H1 (cell line): ENCODE measurements around the gene LPCAT3.

Experiments used
- GTF2F1 ChIP-seq: IDR thresholded peaks from 2 replicates; pipeline ENCODE4 v1.6.1; 2012; ENCODE audit warnings: low read depth, low read length, improper control_type of control experiment, borderline replicate concordance
- NANOG ChIP-seq: IDR thresholded peaks from 2 replicates; pipeline ENCODE4 v1.6.1; 2011; ENCODE audit warnings: low read length, low read depth, mild to moderate bottlenecking, inconsistent platforms; ENCODE audit not compliant: insufficient read depth, poor library complexity, severe bottlenecking
- POLR2A ChIP-seq, 2 experiments: IDR thresholded peaks; 1 replicate in 1 of 2; 2 replicates in 1 of 2; pipeline ENCODE4 v1.6.1; 2011; ENCODE audit warnings: low read depth in 2 of 2, low read length in 2 of 2, mild to moderate bottlenecking in 2 of 2; ENCODE audit errors: control extremely low read depth in 1 of 2
- POLR2AphosphoS5 ChIP-seq: IDR thresholded peaks from 2 replicates; pipeline ENCODE4 v1.6.1; 2011; ENCODE audit warnings: low read depth, low read length
- RXRA ChIP-seq: IDR thresholded peaks from 2 replicates; pipeline ENCODE4 v1.6.1; 2011; ENCODE audit warnings: low read depth, mild to moderate bottlenecking, low read length, moderate library complexity; ENCODE audit not compliant: insufficient read depth
- TAF1 ChIP-seq: IDR thresholded peaks from 2 replicates; pipeline ENCODE4 v1.6.1; 2011; ENCODE audit warnings: mild to moderate bottlenecking, low read depth, low read length
- TBP ChIP-seq: IDR thresholded peaks from 2 replicates; pipeline ENCODE4 v1.6.1; 2011; ENCODE audit warnings: low read depth, low read length, improper control_type of control experiment
- TEAD4 ChIP-seq: IDR thresholded peaks from 2 replicates; pipeline ENCODE4 v1.6.1; 2012; ENCODE audit warnings: low read depth, low read length, inconsistent platforms, mixed read lengths
- TF ChIP-seq, protein P1 (sequence below), 3 experiments: IDR thresholded peaks; 1 replicate in 2 of 3; 2 replicates in 1 of 3; pipeline versions ENCODE4 v1.5.1 to v1.6.1; 2011; ENCODE audit warnings: low read length in 3 of 3, mild to moderate bottlenecking in 3 of 3, inconsistent platforms in 2 of 3, low read depth in 1 of 3, moderate library complexity in 1 of 3; ENCODE audit not compliant: insufficient read depth in 1 of 3; ENCODE audit errors: control extremely low read depth in 1 of 3

DNA sequence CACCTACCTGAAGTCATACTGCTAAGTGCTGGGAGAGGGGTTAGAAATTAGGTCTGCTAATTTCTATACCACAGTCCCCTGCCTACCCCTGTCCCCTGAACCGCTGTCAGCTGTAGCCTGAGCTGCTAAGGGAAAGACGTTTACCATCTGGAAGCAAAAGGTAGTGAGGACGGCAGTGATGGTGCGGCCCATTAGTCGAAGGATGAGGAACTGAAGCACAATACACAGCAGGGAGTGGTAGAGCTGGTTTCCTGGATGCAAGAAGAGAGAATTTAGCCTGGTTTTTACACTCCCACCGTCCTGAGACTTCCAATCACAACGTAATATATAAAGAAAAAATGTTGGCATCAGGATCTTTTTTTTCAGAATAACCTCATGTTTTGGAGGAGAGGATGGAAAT lies 35.7 kb downstream of the LPCAT3 start:
- TF ChIP-seq TAF1 (no peak), TBP (no peak), POLR2AphosphoS5 (no peak), RXRA (no peak), TEAD4 (no peak), NANOG (no peak), POLR2A (IDR thresholded peaks at IDR 0.05; ENCODE audit: control extremely low read depth in 1 of 2, low read depth in 2 of 2, low read length in 2 of 2) (no peak), GTF2F1 (no peak)
- TF ChIP-seq, protein P1, sequence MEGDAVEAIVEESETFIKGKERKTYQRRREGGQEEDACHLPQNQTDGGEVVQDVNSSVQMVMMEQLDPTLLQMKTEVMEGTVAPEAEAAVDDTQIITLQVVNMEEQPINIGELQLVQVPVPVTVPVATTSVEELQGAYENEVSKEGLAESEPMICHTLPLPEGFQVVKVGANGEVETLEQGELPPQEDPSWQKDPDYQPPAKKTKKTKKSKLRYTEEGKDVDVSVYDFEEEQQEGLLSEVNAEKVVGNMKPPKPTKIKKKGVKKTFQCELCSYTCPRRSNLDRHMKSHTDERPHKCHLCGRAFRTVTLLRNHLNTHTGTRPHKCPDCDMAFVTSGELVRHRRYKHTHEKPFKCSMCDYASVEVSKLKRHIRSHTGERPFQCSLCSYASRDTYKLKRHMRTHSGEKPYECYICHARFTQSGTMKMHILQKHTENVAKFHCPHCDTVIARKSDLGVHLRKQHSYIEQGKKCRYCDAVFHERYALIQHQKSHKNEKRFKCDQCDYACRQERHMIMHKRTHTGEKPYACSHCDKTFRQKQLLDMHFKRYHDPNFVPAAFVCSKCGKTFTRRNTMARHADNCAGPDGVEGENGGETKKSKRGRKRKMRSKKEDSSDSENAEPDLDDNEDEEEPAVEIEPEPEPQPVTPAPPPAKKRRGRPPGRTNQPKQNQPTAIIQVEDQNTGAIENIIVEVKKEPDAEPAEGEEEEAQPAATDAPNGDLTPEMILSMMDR (IDR thresholded peaks at IDR 0.05; ENCODE audit: control extremely low read depth in 1 of 3, insufficient read depth in 1 of 3, low read depth in 1 of 3, low read length in 3 of 3) = no peak
